HEK293 (cell line): ENCODE measurements around the gene TLL1.
A peak's percentile ranks its signal among the peaks of the same experiment; 100 is the strongest.

Experiments used
- CTCF ChIA-PET: fragments of 350-600 bp; formaldehyde crosslinking; extraction: SDS; loops from one replicate; lab custom pipeline; 2021; ENCODE audit warnings: antibody characterized with exemption; lab: Yijun Ruan, JAX
- POLR2A ChIA-PET: fragments of 300-600 bp; formaldehyde crosslinking; extraction: SDS; loops from one replicate; lab custom pipeline; 2020; ENCODE audit warnings: antibody characterized with exemption, inconsistent platforms; lab: Yijun Ruan, JAX
- H3K27ac ChIP-seq: fragments of 200-500 bp; sonication (Bioruptor generic); 2 replicates; pipeline ENCODE4 v1.5.1; 2014; ENCODE audit warnings: low read depth, low read length, control low read depth, inconsistent platforms; ENCODE audit errors: extremely low read depth
- H3K36me3 ChIP-seq, 2 experiments: fragments of 200-500 bp in 1 of 2; sonication (Bioruptor generic) in 1 of 2; 1 replicate in 1 of 2; 2 replicates in 1 of 2; pipeline ENCODE4 v1.5.1; 2014 to 2017; ENCODE audit warnings: inconsistent platforms in 2 of 2, low read length in 2 of 2; ENCODE audit not compliant: control insufficient read depth in 2 of 2, insufficient read depth in 1 of 2
- H3K4me1 ChIP-seq: fragments of 200-500 bp; sonication (Bioruptor generic); 2 replicates; pipeline ENCODE4 v1.5.1; 2014; ENCODE audit warnings: mild to moderate bottlenecking, low read length, inconsistent platforms; ENCODE audit not compliant: control insufficient read depth, insufficient read depth
- H3K4me3 ChIP-seq: 2 replicates; pipeline ENCODE4 v1.5.1; 2011; ENCODE audit warnings: low read depth, mild to moderate bottlenecking, control low read depth, low read length, moderate library complexity
- H3K9me3 ChIP-seq: fragments of 200-500 bp; sonication (Bioruptor generic); 2 replicates; pipeline ENCODE4 v1.5.1; 2014; ENCODE audit warnings: low read depth, low read length, inconsistent platforms; ENCODE audit not compliant: control insufficient read depth, insufficient read depth
- GLIS1 ChIP-seq: fragments of 450-650 bp; formaldehyde crosslinking; IDR thresholded peaks from 2 replicates; pipeline ENCODE4 v1.5.1; 2016; ENCODE audit warnings: missing biosample characterization, missing genetic modification characterization
- HIC1 ChIP-seq: fragments of 450-650 bp; formaldehyde crosslinking; IDR thresholded peaks from 2 replicates; pipeline ENCODE4 v1.5.1; 2016; ENCODE audit warnings: missing biosample characterization, missing genetic modification characterization
- INSM2 ChIP-seq: fragments of 450-650 bp; formaldehyde crosslinking; IDR thresholded peaks from 2 replicates; pipeline ENCODE4 v1.5.1; 2016; ENCODE audit warnings: missing biosample characterization, missing genetic modification characterization
- PBX3 ChIP-seq: sonication (generic); formaldehyde crosslinking; IDR thresholded peaks from 2 replicates; pipeline ENCODE4 v1.8.1; 2022; ENCODE audit warnings: mild to moderate bottlenecking, moderate library complexity, missing genetic modification reagents
- SETDB1 ChIP-seq: IDR thresholded peaks from one replicate; pipeline ENCODE4 v1.6.1; 2017; ENCODE audit warnings: mild to moderate bottlenecking, low read length, moderate library complexity, mixed read lengths; ENCODE audit not compliant: insufficient read length
- ZBTB26 ChIP-seq: fragments of 450-650 bp; formaldehyde crosslinking; optimal IDR thresholded peaks from 2 replicates; pipeline ENCODE3; 2016; ENCODE audit warnings: missing biosample characterization, mild to moderate bottlenecking, missing genetic modification characterization
- ZBTB48 ChIP-seq: fragments of 450-650 bp; formaldehyde crosslinking; IDR thresholded peaks from 2 replicates; pipeline ENCODE4 v1.5.1; 2016; ENCODE audit warnings: missing biosample characterization, missing genetic modification characterization
- ZNF132 ChIP-seq: fragments of 450-650 bp; formaldehyde crosslinking; IDR thresholded peaks from 2 replicates; pipeline ENCODE4 v1.5.1; 2017; ENCODE audit warnings: missing biosample characterization, missing genetic modification characterization, borderline replicate concordance
- ZNF16 ChIP-seq: fragments of 450-650 bp; formaldehyde crosslinking; IDR thresholded peaks from 2 replicates; pipeline ENCODE4 v1.5.1; 2016; ENCODE audit warnings: low read depth, missing biosample characterization, missing genetic modification characterization
- ZNF335 ChIP-seq: fragments of 450-650 bp; formaldehyde crosslinking; conservative IDR thresholded peaks from 2 replicates; pipeline ENCODE4 v1.5.1; 2016; ENCODE audit warnings: missing biosample characterization, missing genetic modification characterization
- ZNF610 ChIP-seq: fragments of 450-650 bp; formaldehyde crosslinking; IDR thresholded peaks from 2 replicates; pipeline ENCODE4 v1.5.1; 2016; ENCODE audit warnings: missing biosample characterization, missing genetic modification characterization, borderline replicate concordance
- ZNF785 ChIP-seq: fragments of 450-650 bp; formaldehyde crosslinking; IDR thresholded peaks from 2 replicates; pipeline ENCODE4 v1.5.1; 2016; ENCODE audit warnings: missing biosample characterization, missing genetic modification characterization
- ZSCAN4 ChIP-seq: fragments of 450-650 bp; formaldehyde crosslinking; IDR thresholded peaks from 2 replicates; pipeline ENCODE4 v1.5.1; 2017; ENCODE audit warnings: missing biosample characterization, missing genetic modification characterization
- ZSCAN5A ChIP-seq: fragments of 450-650 bp; formaldehyde crosslinking; IDR thresholded peaks from 2 replicates; pipeline ENCODE4 v1.5.1; 2016; ENCODE audit warnings: missing biosample characterization, missing genetic modification characterization

Gene TLL1

GRCh38 chr4:165874072-165874790 is 1.2 kb downstream of the TLL1 start:
- Histone ChIP-seq H3K36me3 (no peaks in the 10 kb centered on the region), H3K4me3 (peak overlapping the region; percentile 48), H3K4me1 (no peaks in the 10 kb centered on the region), H3K27ac (no peak overlapping the region; the same call in 1 of the 2 replicates), H3K9me3 (no peaks in the 10 kb centered on the region)
- CTCF ChIA-PET: interaction anchor here (0.6 kb wide), 1 partner anchor 124 kb away, joined by 4 read pairs; no protein-coding TSS in a partner anchor
- POLR2A ChIA-PET: no interaction called here
- 0 out of 2 replicates have a peak, but pooled peaks have one; percentile 7 for TF ChIP-seq GLIS1
- no peak for TF ChIP-seq ZNF785 (tag by site-specific recombination)
- peak; percentile 54 for TF ChIP-seq ZNF335 (tag by site-specific recombination)
- no peak for TF ChIP-seq ZNF16 (tag by site-specific recombination)

- ChIA-PET POLR2A (no interaction called here), CTCF (no interaction called here)
- TF ChIP-seq ZSCAN4 (tag by site-specific recombination): no peak
- no peak for TF ChIP-seq ZSCAN5A
- TF ChIP-seq SETDB1: peak; percentile 48
- no peak for TF ChIP-seq ZNF610 (tag by site-specific recombination)
- 0 out of 2 replicates have a peak, but pooled peaks have one; percentile 26 for TF ChIP-seq HIC1
- no peak for TF ChIP-seq ZNF132
- TF ChIP-seq ZBTB26 (tag by site-specific recombination): peak; percentile 34
- no peak for TF ChIP-seq INSM2 (tag by site-specific recombination)
- 0 out of 2 replicates have a peak, but pooled peaks have one; percentile 59 for TF ChIP-seq PBX3 (CRISPR knock-in tag)
- no peak for TF ChIP-seq ZBTB48 (tag by site-specific recombination)
- H3K9me3 ChIP-seq: no peaks in the 10 kb centered on the region
- H3K4me1 ChIP-seq: no peaks in the 10 kb centered on the region
- no peaks in the 10 kb centered on the region for H3K36me3 ChIP-seq
- no peak overlapping the region for H3K27ac ChIP-seq
- H3K4me3 ChIP-seq: peak overlapping the region; percentile 48
Measured at GRCh38 chr4:165874791-165875371, 1.8 kb downstream of the TLL1 start.
